HG02884 (cell line): Measurements from ENCODE around the gene ANO1.

Experiments
- ATAC-seq: cut with Tn5 transposase; IDR thresholded peaks from one replicate; pipeline ENCODE4 v1.9.1; 2021; ENCODE audit warnings: mild to moderate bottlenecking, moderate library complexity; ENCODE audit not compliant: unreplicated experiment

ANO1 gene

GRCh38 chr11:70092959-70093715 lies 15.0 kb downstream of the ANO1 start:
- no peak for ATAC-seq

DNA sequence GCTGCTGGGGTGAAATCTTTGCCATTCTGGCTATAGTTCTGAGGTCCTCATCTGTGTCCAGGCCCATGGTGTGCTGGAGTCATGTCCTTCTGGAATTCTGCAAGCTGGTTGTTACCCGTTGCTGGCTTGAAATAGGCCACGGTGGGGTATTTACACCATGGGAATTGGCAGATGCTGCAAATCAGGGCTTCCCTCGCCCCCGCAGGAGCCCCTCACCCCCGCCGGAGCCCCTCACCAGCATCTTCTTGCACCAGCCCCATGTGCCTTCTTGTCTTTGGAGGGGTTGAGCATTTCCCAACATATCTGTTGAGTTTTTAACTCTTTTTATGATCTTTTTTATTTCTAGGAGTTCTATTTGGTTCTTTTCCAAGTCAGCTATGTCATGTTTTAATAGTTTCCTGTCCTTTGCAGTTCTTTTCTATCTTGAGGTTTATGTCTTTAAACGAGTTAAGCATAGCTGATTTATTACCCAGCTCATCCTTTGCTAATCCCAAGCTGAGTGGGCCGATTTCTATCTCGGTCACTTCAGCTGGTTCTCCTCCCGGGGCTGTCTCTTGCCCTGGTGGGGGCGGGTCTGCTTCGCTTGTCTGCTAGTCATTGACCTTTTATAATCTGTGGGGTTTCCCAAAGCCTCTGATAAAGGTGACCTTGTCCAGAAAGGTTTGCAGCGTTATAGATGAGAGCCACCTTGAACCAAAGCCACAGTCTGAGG lies 17.6 kb downstream of the ANO1 start:
- ATAC-seq, result no peak

GRCh38 chr11:70097783-70098563 lies 19.9 kb downstream of the ANO1 start:
- ATAC-seq, result no peak

DNA sequence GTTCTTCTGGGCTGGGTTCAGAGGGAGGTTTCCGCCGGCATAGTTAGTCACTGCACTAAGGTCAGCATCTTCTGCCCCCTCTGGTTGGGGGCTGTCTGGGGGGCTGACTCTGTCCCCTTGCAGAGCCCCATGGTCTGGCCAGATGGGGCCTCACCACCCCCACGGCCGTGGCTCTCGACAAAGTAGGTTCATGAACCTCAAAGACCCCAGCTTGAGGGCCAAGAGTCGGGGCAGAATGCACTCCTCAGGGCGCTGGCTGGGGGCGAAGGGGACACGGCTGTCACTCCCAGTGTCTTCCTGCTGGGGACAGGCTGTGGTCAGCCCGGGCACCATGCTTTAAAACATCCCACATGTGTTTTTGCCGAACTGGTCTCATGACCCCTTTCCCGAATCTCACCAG lies 20.8 kb downstream of the ANO1 start:
- no peak for ATAC-seq

GRCh38 chr11:70099578-70100279 lies 21.6 kb downstream of the ANO1 start:
- no peak for ATAC-seq

GRCh38 chr11:70100280-70100603 lies 22.1 kb downstream of the ANO1 start:
- no peak for ATAC-seq

- ATAC-seq, result no peak
Measured at GRCh38 chr11:70100791-70101190, 22.7 kb downstream of the ANO1 start.

- ATAC-seq, result no peak
Measured at GRCh38 chr11:70103256-70103975, 25.3 kb downstream of the ANO1 start.

GRCh38 chr11:70104419-70104818 lies 26.3 kb downstream of the ANO1 start:
- ATAC-seq, result no peak

GRCh38 chr11:70104961-70105360 lies 26.8 kb downstream of the ANO1 start:
- ATAC-seq, result no peak

GRCh38 chr11:70105369-70105754 lies 27.2 kb downstream of the ANO1 start:
- ATAC-seq, result no peak

DNA sequence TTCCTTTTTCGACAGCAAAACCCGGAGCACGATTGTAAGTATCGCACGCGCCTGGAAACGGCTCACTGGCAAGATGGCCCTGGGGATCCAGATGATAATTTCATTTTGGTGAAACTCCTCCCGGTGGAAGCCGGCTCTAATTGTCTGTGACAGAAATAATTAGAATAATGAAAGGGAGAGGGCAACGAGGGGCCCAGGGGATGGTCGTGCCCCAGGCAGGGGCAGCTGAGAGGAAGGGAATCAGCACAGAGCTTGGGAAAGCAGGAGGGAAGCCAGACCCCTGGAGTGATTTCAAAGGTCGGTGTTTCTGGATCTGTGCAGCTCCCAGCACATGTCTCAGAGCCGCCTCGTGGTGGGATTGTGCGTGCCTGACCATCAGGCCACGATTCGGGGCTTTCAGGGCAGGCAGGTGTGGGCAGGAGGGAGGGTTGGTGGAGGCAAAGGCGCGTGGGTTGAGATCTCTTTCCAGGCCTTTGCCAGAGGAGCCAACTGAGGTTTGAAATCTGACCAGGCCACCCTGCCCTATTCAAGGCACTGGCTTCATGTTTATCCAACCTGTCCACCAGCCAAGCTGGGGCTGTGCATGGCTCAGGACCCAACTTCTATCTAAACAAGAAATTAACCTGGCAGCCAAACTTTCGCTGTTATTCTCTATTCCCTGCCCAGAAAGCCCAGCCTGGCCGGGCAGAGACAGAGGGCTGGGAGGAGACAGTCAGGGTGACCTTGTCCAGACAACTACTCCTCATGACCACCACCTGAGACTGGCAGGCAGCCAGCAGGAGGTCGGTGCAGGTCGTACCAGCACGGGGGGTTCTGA lies 27.8 kb downstream of the ANO1 start:
- ATAC-seq, result no peak

DNA sequence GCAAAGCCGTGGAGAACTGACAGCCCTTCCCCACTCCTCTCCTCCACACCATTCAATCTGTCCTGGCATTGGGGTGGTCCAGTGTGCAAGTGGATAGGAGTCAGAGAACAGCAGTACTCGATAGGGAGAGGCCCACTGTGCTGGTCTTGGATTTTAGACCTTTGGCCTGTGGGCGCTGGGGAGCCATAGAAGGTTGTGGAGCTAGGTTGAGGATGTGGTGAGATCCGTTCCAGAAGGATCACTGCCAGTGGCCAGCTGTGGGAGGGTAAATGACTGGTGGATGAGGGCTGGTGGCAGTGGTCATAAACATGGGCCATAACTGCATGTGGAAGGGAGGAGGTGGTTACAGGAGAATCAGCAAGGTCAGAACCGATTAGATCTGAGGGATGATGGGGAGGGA lies 28.6 kb downstream of the ANO1 start:
- no peak for ATAC-seq

GRCh38 chr11:70107191-70107590 lies 29.1 kb downstream of the ANO1 start:
- no peak for ATAC-seq

- no peak for ATAC-seq
Measured at GRCh38 chr11:70107756-70108155, 29.6 kb downstream of the ANO1 start.

DNA sequence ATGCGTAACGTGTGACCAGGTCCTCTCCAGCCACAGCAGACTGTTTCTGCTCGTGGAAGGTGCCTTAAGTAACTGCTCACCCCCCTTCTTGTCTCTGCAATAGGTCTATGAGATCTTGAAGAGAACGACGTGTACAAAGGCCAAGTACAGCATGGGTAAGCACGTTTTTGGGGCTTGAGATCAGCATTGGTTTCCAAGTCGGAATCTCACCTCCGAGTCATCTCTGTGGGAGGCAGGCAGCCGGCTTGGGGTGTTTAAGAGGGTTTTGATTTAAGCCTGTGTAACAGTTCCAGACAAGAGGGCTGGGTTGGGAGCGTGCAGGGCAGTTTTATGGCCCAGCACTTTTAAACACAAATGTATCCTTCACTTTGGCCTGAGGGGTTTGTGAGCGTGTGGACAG lies 30.1 kb downstream of the ANO1 start:
- ATAC-seq, result no peak

- ATAC-seq, result no peak
Measured at GRCh38 chr11:70109006-70109405, 30.9 kb downstream of the ANO1 start.

- ATAC-seq, result no peak
Measured at GRCh38 chr11:70109903-70110302, 31.8 kb downstream of the ANO1 start.

DNA sequence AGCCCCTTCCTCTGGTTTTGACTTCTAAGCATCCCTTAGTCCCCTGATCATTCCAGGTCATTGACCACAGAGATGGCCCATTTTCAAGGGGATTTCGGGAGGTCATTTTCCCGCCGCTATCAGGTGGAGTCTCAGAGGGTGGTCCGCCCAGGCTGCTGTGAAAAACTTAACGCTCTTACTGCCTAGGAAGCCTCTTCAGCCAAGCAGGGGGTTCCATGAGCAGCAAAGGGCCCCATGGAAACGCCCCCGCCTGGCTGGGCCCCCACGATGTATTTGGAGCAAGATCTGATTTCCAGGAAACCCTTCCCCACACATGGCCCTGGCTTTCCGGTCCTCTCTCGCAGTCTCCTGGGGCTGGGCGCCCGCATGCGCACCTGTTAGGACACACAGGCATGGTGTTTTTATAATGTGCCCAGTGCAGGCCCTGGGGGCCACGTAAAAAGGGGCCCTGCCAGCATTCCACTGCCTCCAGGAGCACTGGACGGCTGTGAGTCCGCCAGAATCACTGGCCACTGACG lies 32.5 kb downstream of the ANO1 start:
- no peak for ATAC-seq
